HG03066 (cell line): ENCODE data around the gene TRIM15.

Experiments used
- ATAC-seq: cut with Tn5 transposase; IDR thresholded peaks from one replicate; pipeline ENCODE4 v1.9.1; 2021; ENCODE audit warnings: low read depth; ENCODE audit not compliant: unreplicated experiment

The TRIM15 gene

DNA sequence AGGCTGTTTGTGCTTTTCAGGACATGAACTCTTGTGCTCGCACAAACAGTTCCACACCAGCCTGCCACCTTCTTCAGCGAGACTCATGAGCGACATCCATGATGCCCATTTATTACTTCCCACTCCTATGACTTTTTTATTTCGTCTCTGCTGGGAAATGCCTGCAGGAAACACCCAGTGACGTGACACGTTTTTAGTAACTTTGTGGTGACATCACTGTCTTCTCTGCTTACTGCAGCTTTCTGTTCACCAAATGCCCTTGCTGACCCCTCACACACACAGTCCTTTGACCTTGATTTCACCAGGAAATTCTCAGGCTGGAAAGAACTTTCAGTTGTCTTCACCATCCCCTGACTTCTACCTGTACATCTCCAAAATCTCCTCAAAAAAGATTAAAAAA is 18.5 kb upstream of the TRIM15 start:
- no peak for ATAC-seq

DNA sequence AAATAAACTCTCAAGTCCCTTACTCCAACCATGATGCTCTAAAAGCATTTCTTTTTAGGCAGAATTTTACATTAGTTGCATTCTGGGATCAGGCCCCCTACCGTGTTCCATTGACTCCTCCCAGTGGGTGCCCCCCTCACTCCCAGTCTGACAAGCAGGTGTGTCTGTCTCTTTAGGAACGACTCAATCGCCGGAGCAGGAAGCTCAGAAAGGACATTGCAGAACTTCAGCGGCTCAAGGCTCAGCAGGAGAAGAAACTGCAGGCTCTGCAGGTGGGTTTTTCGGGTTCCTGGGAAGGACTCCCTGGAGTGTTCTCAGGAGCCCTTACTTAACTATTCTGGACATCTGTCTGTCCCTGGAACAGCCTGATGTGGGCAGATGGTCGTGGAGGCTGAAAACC is 17.5 kb upstream of the TRIM15 start:
- no peak for ATAC-seq

DNA sequence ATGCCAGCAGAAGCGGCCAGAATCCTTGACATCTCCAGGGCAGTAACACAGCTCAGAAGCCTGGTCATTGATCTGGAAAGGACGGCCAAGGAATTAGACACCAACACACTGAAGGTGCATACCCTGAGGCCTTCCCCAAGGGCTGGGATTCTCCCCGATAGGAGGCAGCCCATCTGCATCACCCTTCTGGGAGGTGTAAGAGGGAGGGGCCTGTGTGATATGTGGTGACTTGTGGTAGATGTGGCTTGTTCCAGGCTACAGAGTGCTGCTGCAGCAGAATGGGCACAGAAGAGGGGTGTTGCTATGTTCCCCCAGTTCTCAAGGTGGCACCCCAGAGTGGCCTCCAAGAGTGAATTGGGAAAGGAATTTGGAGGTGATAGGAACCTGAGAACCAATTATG is 16.2 kb upstream of the TRIM15 start:
- ATAC-seq = no peak

DNA sequence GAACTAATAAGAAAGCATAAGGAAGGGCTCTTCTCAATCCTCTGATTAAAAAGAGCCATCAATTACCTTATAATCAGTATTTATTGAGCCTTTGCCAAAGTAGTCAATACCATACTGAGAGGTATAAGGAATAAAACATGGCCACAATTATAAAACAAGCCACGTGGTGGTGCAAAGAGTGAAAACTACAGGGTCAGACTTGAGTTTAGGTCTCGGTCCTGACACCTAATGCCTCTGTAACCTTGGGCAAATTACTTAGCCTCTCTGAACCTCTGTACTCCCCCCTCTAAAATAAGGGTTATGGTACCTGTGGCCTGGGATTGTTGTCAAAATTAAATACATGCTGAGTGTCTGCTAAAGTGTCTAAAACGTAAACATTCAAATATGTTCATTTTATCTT is 14.1 kb upstream of the TRIM15 start:
- ATAC-seq = no peak

DNA sequence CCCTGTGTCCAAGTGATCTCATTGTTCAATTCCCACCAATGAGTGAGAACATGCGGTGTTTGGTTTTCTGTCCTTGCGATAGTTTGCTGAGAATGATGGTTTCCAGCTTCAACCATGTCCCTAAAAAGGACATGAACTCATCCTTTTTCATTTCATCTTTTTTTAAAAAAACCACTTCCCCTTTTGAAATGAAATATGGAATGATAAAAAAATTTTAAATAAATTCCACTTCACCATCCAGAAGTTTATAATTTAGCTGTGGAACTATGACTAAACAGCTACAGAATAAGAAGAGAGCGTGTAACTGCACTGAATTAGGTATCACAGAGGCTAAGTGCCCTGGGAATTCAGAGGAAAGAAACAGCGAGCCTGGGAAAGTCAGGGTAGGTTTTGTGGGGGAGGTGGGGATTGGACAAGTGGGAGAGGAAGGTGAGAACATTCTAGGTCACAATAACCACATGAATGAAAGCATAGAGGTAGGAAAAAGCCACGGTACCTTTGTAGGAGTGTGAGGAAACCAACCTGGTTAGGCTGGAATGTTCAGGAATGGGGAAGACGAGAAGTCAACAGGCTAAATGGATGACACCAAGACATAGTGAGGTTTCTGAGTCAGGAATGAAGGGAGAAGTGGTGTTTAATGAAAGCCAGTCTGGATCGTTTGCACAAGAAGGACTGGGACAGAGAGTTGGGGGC is 13.3 kb upstream of the TRIM15 start:
- ATAC-seq = no peak

DNA sequence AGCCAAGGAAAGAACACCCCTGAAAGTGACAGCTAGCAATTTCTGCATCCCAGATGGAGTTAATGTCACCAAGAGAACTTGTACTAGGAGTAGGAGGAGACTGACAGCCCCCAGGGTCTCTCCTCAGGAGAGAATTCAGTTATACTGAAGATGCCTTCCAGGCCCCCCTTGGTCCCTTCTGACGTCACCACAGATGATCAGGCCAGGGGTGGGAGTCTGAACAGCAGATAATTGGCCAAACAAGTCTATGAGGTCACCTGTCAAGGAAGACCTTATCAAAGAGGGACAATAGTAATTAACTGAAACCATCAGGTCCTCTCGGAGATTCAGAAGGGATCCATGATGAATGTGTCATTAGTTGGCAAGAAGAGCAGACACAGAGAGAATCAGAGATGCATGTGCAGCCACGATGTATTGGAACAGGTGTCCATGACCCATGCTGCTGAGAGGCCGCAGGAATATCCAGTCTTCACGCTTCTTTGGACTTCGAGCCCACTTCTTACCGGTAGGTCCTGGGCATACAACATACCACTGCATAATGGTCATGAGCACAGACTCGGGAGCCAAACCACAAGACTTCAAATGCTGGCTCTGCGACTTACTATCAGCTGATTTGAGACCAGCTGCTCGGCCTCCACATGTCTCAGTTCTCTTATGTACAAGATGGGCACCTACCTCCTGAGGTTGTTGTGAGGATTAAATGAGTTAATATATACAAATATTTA is 12.5 kb upstream of the TRIM15 start:
- no peak for ATAC-seq

DNA sequence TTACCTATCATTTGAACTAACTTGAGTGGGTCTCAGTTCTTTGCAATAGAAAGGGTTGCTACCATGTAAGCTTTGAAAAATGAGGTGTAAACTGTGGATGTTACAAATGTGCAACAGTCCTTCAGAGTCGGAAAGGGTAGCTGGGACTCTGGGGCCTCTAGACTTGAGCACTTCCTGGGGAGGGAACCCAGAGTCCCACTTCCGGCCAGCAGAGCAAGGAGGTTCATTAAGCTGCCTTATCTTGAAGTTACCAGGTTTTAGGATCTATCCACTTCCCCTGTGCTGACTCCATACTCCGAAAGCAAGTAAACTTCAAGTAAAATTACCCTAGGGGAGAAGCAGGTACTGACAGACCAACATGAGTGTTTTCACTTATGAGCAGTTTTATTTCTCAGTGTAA is 11.8 kb upstream of the TRIM15 start:
- ATAC-seq = no peak

DNA sequence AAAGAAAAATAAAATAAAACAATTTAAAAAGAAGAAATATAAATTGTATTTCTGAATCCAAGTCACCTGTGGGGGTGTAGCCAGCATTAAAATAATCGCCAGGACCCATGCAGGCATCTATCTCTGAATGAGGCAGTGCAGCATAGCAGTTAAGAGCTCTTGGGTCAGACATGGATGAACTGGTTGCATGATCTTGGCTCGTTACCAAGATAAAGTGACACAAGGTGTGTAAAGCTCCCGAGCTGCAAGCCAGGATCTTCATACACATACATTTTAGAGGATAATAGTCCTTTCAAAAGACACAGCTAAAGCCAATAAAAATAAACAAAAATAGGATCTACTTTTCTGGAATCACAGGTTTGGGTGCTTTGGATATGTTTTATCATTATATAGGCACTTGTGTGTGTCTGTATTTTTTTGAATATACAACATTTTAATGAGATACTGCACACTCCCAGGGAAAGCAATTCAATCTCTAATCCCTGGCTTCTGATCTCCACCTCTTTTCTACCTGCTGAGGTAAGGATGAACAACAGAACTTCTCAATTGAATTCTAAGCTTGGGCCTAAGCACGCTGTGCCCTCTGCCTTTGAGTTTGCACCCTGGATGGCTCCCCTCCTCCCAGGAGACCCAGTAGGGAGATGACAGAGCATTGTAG is 11.2 kb upstream of the TRIM15 start:
- ATAC-seq = no peak

DNA sequence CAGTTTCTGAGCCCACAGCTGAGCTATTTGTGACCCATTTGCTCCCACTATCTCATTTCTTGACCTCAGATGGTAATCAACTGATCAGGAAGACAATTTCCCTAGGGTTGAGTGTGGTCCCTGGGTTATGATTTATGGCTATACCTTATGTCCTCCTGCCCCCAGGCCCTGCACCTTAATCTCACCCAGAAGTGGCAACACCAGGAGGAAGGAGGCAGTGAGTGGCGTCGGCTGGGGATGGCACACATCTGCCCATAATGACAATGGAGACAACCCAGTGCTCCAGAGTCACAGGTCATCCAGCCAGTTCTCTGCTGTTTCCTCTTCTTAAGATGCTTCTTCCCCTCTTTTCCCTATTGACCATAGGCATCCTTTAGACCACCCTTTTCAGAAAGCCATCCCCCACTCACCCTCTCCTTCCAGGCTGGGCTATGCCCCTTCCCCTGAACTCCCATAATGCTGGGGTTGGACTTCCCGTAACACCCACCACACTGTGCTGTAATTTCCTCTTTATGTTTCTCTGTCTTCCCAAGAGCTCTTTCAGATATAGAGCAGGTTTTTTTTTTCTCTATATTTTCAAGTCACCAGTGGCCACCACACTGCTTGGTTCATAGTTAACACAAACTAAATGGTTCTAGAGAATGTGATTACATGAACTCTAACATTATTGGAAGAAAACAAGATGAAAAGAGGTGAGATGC is 10.3 kb upstream of the TRIM15 start:
- no peak for ATAC-seq

DNA sequence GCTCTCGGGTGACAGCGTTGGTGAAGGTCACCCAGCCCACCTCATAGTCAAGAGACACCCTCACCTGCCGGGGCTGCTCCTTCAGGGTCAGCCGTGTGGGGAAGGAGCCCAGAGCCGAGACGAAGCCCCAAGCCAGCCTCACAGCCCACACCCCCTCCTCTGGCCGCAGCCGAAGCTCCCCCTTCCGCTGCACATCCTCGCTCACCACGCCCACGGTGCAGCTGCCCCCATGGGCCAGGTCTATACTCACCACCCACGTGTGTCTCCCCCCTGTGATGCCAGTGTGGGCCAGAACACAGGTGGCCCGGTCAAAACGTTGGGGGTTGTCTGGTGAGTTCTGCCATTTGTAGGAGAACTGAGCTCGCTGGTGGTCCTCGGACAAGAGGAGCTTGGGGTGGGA is 9.3 kb upstream of the TRIM15 start:
- ATAC-seq = no peak

DNA sequence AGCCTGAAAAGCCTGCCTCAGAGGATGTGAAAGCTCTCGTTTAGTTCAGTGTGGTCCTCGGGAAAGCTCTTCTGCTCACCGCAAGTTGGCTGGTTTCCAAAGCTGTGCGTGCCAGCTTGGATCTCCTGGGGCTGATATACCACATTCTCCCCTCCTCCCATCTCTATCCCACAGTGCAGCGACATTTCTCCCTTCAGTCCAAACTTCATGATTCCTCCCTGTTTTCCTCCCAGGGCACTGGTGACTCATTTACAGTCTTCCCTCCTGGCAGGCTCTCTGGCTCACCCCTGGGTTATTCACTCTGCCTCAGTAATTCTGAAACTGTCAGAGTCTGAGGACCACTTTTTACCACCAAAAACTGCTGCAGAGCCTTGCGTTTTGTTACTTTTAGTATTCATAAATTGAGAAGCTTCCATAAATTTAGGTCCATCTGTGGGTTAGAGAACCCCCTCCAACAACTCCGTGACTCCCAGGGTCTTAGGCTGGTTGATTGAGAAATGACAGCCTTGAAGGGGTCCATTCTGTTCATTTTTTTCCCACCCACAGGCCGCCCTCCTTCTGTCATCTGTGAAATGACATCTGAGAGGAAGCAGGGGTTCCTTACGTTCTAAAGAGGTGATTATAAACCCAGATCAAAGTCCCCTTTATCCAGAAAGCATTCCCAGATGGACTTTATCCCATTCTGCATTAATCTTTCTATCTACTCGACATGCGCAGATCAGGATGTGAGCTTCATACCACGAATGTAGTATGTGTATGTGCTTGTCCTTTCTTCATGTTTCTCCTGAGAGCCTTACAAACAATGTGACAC is 8.4 kb upstream of the TRIM15 start:
- ATAC-seq = no peak

DNA sequence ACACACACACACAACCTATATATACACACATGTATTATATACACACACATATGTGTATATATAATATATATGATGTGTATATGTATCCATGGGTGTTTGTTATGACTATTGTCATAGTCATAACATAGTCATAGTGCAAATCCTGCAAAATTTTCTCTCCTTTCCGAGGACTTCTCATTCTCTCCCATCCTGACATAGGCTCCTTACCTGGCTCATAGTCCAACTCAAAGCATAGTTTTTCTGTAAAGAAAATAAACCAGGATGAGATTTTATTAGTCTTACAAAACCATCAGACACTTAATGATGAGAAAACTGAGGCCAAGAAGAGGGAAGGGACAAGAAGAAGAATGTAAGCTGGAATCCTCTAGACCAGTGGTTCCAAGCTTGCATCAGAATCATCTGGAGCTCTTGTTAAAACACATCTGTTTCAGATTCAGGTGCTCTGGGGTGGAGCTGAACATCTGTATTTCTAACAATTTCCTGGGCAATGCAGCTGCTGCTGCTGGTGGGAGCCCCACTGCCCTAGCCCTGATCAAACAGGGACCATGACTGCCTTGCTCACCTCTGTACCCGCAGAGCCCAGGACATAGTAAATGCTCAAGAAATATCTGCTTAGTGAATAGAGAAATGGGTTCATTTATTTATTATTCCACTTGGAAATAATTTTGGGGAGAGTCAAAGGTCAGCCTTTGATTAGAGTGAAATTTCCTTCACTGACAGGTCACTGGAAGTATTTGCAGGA is 7.7 kb upstream of the TRIM15 start:
- no peak for ATAC-seq

DNA sequence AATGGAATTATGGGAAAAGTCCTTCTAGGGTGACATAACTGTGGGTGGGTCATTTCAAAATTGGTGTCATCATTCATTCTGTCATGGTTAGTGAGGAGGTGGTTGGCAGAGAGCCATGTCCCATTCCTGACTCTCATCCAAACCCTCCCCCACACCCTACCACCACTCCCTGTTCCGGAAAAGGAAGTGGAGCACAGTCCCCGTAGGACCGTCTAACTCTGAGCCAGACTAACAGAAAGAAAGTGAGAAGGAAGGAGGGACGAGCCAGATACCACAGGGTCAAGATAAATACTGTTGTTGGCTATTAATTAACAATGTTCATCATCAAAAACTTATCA is 7.1 kb upstream of the TRIM15 start:
- ATAC-seq = no peak

DNA sequence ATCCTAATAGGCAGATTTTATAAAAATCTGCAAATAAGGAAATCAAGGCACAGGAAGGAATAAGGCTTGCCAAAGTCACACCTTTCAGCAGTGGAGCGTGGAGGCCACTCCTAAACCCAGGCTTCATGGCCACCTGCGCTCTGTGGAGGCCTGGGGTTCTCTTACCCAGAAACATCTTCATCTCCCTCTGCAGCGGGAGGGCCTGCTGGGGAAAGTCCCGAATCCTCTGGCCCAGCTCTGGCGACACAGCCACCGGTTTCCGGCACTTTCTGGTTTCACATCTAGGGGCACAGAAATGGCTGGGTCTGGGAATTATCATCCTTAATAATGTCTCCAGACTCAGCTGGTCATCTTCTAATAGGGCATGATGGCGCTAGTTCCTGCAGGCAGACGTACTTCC is 6.6 kb upstream of the TRIM15 start:
- no peak for ATAC-seq

DNA sequence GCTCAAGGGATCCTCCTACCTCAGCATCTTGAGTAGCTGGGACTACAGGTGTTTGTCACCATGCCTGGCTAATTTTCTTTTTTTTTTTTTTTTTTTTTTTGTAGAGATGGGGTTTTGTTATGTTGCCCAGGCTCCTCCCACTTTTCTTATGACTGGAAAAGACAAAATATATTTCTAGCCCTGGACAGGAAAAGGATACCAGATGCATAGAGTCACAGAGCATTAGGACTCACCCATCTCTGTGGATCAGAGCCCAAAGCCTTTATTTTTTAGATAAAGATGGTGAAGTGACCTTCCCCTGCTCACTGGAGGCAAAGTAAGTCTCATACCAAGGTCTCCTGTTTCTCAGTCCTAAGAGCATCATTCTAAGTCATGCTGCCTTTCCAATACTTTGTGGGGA is 5.8 kb upstream of the TRIM15 start:
- no peak for ATAC-seq

DNA sequence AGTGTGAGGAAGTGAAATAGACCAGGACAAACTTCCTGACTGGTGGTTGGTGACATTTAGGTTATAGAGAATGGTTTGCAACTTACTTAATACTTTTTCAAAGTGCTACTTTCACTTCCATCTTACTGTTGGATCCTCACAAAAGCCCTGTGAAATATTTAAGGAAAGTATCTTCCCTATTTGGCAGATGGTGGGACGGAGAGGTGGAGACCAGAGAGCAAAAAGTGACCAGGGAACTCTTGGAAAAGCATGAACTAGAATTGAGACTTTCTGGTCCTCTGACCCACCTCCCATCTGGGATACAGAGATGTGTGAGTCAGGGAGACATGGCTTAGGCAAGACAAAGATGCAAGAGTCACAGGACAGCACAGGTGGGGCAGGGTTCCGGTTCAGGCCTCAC is 5.3 kb upstream of the TRIM15 start:
- ATAC-seq = no peak

DNA sequence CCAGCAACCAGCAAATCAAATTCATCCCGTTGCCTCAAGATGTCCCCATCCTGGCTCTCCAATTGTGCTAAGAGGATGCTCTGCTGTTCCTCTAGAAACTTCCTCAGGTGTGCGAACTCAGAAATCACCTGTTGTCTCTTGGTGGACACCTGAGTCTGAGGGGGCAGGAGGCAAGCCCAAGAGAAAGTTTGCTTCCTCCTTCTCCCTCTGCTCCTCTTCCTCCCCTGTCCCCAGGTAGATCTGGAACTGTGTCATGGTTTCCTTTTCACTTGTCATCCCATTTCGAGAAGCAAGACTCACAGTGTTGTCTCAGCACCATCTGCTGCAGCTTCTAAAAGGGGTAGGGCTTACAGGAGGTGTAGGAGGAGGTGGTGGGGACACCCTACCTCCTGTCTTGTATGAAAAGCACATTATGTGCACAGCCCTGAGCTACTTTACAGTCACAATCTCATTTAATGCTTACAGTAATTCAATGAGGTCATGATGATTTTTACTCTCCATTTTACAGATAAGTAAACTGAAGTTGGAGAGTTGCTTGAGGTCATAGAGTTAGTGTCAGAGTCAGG is 4.8 kb upstream of the TRIM15 start:
- no peak for ATAC-seq

DNA sequence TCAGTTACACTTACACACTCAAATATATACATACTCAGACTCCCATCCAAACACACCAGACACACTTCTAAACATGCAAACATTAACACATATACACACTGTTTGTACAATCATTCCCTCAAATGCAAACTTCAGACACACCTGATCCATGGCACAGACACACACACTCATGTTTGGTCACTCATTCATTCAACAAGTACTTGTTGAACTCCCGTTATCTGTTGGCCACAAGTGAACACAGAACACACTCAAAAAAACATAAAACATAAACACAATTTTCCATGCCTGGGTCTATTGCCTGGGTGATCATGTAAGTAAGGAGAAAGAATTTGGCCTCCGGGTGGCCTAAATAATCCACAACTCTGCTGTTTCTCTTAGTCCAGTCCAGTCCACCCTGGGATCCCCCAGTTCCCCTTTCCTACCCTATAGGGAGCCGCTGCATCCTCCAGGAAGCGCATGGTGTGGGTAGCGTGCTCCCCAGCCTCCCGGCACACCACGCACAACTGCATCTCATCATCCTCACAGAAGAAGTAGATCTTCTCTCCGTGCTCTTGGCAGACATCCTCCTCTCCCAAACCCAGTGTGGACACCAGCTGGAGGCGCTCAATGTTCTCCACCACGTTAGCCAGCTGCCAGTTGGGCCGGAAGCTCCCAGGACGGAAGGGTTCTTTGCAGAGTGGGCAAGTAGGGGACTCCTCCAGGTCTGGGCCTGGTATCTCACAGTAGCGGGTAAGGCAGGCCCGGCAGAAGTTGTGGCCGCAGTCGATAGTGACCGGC is 3.1 kb upstream of the TRIM15 start:
- ATAC-seq = no peak
